GM19463 (cell line): ENCODE results near the gene TBP.
"Not testable (repeated sequence)": the region's sequence is repeated elsewhere in the genome, so short reads cannot be mapped to it uniquely, and the experiment has no call there.

Experiments used
- ATAC-seq: cut with Tn5 transposase; IDR thresholded peaks from one replicate; pipeline ENCODE4 v1.9.1; 2021; ENCODE audit warnings: mild to moderate bottlenecking, moderate library complexity; ENCODE audit not compliant: unreplicated experiment

The TBP gene

DNA sequence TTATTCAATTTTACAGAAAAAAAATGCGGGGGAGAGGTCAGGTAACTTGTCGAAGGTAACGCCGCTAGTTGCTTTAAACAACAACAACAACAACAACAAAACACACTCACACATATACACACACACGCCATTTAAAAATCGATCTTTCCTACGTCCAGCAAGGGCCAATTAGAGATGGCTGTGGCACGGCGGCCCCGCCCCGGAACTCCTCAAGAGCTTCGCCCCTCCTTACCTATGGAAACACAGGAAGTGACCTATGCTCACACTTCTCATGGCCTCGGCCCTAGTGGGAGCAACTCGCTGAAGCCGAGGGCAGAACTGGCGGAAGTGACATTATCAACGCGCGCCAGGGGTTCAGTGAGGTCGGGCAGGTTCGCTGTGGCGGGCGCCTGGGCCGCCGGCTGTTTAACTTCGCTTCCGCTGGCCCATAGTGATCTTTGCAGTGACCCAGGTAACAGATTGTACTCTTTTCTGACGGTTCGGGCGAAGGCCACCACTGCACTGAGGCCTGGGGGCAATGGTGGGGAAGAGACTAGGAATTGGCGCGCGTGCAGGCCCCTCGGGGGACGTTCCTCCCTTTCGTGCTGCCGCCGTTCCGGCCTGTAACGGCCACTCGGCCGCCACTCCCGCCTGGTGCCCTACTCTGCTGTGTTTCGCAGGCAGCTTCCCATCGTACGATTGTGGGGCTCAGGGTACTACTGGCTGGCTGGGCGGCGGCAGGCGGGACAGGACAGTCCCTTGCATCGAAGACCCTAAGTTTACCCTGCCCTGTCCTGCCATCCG lies at the start of gene TBP:
TSS of gene TBP (plus strand) at position 357 of the 783 bp plus-strand sequence. CDS start 2,661 bp downstream, outside the sequence.
- peak; percentile 94 for ATAC-seq

DNA sequence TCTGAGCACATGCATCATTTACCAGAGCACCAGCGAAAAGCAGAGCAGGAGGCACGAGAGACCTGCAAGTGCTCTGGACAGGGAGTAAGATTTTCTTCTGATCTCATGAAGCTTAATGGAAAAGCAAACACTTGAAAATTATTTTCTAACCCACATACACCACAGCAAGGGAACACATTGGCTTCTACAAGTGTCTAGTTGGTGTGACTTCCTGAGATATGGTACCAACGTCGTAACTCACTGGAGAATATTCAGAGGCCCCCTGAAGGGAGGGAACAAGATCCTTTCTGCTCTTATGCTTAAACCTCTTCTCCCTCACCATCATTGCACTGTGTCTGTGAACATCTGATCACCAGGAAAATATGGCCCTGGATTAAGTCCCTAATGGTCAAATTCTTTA lies 49.7 kb upstream of the TBP start:
- no peak for ATAC-seq

DNA sequence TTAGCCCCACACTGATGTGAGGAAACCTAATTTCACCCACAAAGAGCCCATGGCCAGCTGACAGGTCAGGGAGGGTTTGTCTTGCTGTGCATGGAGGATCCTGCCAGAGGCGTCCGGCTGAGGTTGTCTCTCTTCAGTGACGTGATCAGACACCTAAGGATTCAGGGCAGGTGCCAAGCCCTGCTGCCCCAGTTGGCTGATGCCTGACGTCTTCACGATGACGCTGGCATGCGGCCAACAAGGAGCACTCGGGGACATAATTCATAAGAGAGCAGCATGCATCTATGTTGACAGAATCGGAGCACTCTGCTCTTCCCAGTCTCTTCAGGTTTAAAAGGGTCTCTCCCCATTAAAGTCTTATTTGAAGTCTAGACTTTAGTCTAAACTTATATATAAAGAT lies 48.9 kb upstream of the TBP start:
- no peak for ATAC-seq

DNA sequence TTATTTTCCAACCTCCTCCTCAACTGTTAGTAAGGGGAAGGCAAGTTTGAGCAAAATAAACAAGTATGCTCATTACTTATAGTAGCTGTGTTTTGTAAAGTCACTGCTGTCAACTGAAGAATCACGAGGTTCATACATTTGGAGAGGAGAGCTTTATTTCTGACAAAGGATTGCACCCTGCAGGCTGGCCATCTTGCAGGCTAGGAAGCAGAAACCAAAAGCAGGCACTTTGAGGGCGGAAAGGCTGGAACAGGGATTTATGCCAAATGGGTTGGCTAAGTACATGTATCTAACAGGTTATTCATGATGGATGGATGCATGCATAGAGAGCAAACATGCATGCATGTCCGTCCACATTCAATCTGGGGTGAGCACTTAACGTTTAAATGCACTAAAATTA lies 47.7 kb upstream of the TBP start:
- ATAC-seq: no peak

DNA sequence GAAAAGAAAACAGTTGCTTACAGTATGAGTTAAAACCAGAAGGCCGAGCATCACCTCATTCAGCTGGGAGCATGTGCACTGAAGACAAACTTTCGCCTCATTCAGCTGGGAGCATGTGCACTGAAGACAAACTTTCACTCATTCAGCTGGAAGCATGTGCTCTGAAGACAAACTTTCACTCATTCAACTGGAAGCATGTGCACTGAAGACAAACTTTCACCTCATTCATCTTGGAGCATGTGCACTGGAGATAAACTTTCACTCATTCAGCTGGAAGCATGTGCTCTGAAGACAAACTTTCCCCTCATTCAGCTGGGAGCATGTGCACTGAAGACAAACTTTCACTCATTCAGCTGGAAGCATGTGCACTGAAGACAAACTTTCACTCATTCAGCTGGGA lies 46.4 kb upstream of the TBP start:
- ATAC-seq: not testable (repeated sequence)

DNA sequence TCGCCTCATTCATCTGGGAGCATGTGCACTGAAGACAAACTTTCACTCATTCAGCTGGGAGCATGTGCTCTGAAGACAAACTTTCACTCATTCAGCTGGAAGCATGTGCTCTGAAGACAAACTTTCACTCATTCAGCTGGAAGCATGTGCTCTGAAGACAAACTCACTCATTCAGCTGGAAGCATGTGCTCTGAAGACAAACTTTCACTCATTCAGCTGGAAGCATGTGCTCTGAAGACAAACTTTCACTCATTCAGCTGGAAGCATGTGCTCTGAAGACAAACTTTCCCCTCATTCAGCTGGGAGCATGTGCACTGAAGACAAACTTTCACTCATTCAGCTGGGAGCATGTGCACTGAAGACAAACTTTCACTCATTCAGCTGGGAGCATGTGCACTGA lies 45.9 kb upstream of the TBP start:
- not testable (repeated sequence) for ATAC-seq

DNA sequence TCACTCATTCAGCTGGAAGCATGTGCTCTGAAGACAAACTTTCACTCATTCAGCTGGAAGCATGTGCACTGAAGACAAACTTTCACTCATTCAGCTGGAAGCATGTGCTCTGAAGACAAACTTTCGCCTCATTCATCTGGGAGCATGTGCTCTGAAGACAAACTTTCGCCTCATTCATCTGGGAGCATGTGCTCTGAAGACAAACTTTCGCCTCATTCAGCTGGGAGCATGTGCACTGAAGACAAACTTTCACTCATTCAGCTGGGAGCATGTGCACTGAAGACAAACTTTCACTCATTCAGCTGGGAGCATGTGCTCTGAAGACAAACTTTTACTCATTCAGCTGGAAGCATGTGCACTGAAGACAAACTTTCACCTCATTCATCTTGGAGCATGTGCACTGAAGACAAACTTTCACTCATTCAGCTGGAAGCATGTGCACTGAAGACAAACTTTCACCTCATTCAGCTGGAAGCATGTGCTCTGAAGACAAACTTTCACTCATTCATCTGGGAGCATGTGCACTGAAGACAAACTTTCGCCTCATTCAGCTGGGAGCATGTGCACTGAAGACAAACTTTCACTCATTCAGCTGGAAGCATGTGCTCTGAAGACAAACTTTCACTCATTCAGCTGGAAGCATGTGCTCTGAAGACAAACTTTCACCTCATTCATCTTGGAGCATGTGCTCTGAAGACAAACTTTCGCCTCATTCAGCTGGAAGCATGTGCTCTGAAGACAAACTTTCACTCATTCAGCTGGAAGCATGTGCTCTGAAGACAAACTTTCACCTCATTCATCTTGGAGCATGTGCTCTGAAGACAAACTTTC lies 45.1 kb upstream of the TBP start:
- ATAC-seq: not testable (repeated sequence)

DNA sequence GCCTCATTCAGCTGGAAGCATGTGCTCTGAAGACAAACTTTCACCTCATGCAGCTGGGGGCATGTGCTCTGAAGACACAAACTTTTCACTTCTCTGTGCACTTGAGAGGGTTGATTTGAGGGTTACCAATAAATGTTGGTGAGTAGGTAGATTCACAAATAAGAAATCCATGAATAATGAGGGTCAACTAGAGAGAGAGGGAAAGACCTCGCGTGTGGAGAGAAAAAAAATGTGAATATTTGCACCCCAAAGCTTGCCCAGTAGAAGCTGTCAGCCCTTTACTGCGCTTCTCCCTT lies 44.5 kb upstream of the TBP start:
- no peak for ATAC-seq

DNA sequence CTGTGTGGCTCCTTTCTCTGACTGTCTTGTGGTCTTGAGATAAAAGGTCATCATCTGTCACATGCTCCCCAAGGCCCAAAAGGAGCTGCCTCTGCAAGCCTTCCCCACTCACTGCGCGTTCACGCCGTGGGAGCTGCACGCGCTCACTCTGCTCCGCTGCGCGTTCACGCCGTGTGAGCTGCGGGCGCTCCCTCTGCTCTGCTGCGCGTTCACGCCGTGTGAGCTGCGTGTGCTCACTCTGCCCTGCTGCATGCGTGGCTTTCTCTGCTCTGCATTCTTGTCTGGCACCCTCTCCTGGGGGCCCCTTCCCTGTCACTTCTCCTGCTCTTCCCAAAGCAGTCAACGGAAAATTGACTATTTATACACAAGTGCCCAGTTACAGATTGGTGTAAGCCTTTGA lies 43.5 kb upstream of the TBP start:
- no peak for ATAC-seq

DNA sequence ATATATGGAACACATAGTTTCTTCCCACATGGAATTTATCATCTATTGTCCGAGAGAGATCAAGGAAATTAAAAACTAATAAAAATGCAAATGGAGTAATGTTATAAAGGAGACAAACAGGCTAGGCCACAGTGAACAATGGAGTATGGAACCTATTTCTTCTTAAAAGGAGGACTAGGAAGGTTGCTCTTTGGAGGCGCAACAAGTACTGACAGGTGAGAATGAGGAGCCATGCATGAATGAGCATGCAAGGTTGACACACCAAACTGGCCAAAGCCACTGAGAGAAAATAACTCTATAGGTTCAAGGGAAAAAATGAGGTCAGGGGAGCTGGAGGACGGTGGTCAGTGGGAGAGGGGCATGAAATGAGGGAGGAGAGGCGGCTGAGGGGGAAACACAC lies 41.9 kb upstream of the TBP start:
- no peak for ATAC-seq

DNA sequence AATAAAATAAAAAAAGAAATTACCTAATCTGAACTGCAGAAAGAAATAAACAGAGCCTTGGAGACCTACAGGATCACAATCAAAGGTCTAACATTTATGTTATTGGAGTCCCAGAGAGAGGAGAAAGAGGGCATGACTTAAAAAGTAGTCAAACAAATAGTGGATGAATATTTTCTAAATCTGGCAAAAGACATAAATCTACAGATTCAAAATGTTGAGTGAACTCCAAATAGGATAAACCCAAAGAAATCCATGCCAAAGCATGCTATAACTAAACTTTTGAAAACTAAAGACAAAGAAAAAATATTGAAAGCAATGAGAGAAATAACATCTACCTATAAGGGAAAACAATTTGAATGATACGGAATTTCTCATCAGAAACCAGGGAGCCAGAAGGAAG lies 39.3 kb upstream of the TBP start:
- ATAC-seq: no peak

DNA sequence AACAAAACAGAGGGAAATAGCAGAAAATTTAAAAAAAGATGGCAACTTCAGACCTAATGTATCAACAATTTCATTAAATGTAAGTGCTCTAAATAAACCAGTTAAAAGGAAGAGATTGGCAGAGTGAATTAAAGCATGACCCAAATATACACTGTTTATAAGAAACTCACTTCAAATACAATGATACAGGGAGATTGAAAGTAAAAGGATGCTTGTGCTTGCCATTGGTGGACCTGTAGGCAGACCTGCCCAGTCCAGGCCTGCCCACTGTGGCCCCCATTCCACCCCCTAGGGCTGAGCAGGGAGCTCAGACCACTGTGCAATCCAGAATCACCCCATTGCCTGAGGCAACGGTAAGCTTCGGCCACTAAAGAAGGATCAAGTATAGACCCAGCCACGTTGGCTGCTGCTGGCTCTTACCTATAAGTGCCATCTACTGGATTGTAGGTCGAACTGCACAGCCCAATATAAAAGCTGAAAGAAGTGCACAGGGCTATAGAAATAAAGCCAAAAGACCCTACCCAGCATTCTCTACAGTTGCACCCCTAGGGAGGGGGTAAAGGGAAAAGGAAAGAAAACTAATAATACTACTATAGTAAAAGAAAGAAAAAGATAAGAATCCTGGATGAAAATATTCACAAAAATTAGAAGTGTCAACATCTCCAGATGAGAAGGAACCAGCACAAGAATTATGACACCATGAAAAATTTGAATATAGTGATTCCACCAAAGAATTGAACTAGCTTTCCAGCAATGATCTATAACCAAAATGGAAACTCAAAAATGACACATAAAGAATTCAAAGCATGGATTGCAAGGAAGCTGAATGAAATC lies 37.2 kb upstream of the TBP start:
- ATAC-seq: peak; percentile 91

DNA sequence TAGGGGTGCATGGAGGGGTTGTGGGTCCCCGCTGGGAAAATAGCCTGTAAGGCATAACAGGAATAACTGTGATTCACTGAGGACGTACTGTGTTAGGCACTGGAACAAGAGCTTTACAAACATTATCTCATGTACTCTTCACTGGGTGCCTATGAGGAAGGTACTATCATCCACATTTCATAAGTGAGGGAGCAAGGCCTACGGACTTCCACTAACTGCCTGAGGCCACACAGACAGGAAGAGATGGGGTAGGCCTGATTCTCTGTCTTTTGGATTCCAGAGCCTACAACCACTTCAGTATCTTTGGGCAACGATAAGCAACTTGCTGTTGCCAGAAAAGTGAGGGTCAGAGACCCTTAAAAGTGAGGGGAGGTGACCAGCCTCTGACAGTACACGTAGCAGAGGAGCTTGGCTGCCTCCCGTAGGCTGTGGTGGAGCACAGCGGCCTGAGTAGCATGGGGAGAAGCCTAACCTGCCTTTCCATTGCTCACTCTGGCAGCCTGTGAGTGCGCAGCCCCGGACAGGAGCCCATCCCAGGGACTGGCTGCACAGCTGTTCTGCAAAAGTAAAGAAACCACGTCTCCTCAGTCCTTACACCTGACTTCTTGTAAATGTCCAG lies 31.5 kb upstream of the TBP start:
- ATAC-seq: peak; percentile 48

DNA sequence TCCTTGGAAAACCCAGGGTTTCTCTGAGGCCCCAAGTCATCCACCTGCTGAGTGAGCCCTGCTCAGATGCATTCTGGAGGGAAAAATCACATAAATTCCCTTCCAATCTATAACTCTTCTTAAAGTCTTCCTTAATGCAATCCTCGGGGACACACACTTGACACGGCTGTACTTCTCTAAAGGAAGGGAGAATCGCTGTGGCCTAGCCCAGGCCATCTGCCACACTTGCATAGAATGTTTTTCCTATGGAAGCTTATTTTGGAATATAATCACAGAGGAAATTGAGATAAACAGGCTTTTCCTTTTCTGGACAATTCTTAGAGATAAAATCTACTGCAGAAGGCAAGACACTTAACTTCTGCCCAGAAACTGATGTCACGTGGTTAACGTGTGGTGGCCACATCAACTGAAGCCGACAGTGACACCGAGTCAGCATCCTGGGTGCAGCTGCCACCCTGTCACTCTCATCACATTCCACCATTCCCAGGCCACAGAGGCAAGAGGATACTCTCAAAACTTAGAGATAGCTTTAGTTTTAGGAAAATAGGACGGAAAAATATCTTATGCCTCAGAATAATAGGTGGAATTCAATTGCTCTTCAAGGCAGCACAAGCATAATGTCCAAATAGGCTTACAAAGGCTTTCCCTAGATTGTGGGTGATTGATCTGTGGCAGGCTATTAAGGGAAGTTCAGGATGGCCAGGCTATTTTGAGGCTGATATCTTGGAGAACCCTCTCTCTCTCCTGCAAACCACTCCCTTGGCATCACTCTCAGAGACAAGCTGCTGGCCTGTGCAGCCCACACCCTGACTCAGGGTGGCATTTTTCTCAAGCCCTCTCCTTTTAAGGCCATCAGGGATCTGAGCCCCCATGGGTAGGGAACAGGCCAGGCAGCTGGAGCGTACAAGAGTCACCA lies 30.7 kb upstream of the TBP start:
- no peak for ATAC-seq

DNA sequence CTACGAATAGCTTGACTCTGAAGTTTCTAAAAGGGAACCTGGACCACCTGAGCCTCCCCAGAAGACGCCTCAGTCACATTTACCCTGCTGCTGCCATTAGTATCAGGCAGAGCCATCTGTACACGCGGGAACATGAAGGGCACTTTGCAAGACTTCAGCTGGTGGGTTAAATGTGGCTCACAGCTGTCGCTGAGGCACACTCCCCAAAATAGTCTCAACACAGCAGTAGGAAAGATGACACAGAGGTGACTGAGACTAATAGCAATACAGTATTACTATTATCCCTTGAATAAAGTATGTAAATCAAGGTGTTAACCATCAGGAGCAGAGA lies 30.0 kb upstream of the TBP start:
- ATAC-seq: no peak

DNA sequence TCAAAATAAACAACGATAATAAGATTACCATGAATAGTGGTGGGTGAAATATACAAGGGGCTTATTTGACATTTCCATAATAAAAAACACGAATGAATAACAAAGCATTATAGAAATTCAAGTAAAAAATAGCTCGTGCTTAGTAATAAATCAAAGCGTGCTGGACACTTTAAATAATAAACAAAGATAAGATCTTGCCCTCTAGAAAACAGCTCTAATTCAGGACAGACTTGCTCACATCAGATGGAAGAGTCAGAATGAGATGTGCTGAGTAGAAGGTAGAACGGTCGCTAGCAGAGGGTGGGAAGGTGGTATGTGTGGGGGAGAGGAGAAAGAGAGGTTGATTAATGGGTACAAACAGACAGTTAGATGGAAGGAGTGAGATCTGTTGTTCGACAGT lies 28.4 kb upstream of the TBP start:
- no peak for ATAC-seq

DNA sequence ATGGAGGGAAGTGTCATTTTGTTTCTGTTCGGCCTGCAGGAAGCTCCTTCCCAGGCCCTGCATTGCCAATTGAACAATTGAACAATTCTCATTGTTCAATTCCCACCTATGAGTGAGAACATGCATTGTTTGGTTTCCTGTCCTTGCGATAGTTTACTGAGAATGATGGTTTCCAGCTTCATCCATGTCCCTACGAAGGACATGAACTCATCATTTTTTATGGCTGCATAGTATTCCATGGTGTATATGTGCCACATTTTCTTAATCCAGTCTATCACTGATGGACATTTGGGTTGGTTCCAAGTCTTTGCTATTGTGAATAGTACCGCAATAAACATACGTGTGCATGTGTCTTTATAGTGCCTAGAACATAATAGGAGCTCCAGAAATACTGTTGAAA lies 26.2 kb upstream of the TBP start:
- not testable (repeated sequence) for ATAC-seq

DNA sequence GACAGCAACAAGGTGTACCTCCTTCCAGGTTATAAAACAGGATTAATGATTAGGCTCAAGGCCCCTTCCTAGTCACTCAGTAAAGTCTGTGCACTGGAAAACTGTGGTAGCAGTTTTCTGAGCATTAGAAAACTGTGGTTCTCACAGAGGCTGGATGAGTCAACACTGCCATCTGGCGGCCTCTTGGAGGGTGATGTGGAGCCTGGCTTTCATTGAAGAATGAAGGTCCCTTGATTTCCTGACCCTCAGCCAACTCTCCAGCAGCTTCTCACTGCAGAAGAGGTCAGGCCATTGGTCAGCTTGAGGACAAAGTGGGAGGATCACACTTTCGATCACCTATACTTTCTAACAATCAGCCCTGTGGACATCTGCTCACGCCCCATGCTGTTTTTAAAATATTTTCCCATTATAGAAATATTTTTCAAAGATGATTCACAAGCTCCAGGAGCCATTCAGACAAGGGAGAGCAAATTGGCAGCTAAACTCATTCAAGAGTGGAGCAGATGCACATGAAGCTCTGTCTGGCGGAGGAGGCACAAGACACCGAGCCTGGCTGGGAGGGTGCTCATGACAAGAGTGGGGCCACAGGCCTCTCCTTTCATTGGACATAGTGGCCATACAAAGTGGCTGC lies 24.2 kb upstream of the TBP start:
- ATAC-seq: peak; percentile 70

DNA sequence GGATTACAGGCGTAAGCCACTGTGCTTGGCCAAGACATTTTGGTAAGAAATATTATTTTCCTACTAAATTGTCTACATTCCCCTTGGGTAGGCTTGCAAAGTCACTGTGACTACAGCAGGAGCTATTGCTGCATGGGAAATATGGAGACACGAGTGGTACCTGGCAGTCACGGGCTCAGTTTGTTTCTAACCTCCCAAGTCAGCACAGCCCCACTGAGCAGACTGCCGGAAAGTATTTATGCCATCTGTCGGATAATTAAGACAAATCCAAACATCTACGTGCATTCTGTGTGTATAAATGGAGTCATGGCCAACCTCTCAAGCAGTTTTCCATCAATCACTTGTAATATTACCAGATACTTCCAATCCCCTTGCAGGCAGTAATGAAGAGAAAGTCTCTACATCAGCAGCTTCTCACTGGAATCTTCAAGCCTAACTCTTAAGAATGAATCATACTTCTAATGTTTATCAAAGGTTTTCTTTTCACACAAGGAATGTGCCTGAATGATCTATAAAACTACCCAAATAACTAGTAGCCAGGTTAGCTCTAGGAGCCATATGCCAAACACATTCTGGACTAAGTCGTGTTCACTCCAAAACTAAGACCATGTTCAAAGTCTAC lies 21.2 kb upstream of the TBP start:
- no peak for ATAC-seq
